GM23338 (cell line): ENCODE results near the gene GNB3. TPM values are rescaled to one million over a fixed set of nuclear protein-coding genes. Genes with fewer than 3 reads are reported as not detected.

Source experiments
- ATAC-seq: fragments of 200-7000 bp; cut with Tn5 transposase; 3 replicates; pipeline ENCODE4 v1.9.1; 2020
- DNase-seq: peaks from one replicate; pipeline ENCODE4 v3.0.0-alpha.2; 2015; ENCODE audit warnings: low spot score
- H2AFZ ChIP-seq: fragments of 200-600 bp; sonication (generic); 2 replicates; pipeline ENCODE4 v1.8.0; 2016; ENCODE audit warnings: antibody characterized with exemption, mild to moderate bottlenecking, moderate library complexity
- H3F3A ChIP-seq: fragments of 200-600 bp; sonication (generic); replicated peaks from 2 replicates; pipeline ENCODE4 v1.8.0; 2017; ENCODE audit warnings: antibody characterized with exemption, mixed run types, low read depth
- H3K27ac ChIP-seq: fragments of 200-600 bp; sonication (generic); 2 replicates; pipeline ENCODE4 v1.6.1; 2016; ENCODE audit warnings: low read depth
- H3K27me3 ChIP-seq: fragments of 200-600 bp; sonication (generic); 2 replicates; pipeline ENCODE4 v1.8.0; 2016; ENCODE audit warnings: mild to moderate bottlenecking, mixed run types, moderate library complexity; ENCODE audit not compliant: insufficient read depth
- H3K36me3 ChIP-seq: fragments of 200-600 bp; sonication (generic); 2 replicates; pipeline ENCODE4 v1.8.0; 2016; ENCODE audit warnings: mild to moderate bottlenecking; ENCODE audit not compliant: insufficient read depth
- H3K4me1 ChIP-seq: fragments of 200-600 bp; sonication (generic); 2 replicates; pipeline ENCODE4 v1.8.0; 2016; ENCODE audit warnings: mild to moderate bottlenecking, moderate library complexity; ENCODE audit not compliant: insufficient read depth
- H3K4me2 ChIP-seq: fragments of 200-600 bp; sonication (generic); 2 replicates; pipeline ENCODE4 v1.7.1; 2017; ENCODE audit warnings: mixed run types
- H3K4me3 ChIP-seq: fragments of 200-600 bp; sonication (generic); 2 replicates; pipeline ENCODE4 v1.6.1; 2016; ENCODE audit warnings: mixed run types
- H3K79me2 ChIP-seq: fragments of 200-600 bp; sonication (generic); replicated peaks from 2 replicates; pipeline ENCODE4 v1.8.0; 2017; ENCODE audit warnings: mild to moderate bottlenecking; ENCODE audit not compliant: insufficient read depth
- H3K9me2 ChIP-seq: fragments of 200-600 bp; sonication (generic); 2 replicates; pipeline ENCODE4 v1.8.0; 2017; ENCODE audit not compliant: insufficient read depth
- H4K20me1 ChIP-seq: fragments of 200-600 bp; sonication (generic); replicated peaks from 2 replicates; pipeline ENCODE4 v1.8.0; 2017; ENCODE audit warnings: mild to moderate bottlenecking; ENCODE audit not compliant: insufficient read depth
- H3K27ac Mint-ChIP-seq: 2 replicates; pipeline ENCODE4 v1.8.0; 2020; ENCODE audit warnings: inconsistent platforms, mild to moderate bottlenecking, moderate library complexity, mixed read lengths
- H3K27me3 Mint-ChIP-seq: 3 replicates; pipeline ENCODE4 v1.8.0; 2022; ENCODE audit warnings: low read depth, mild to moderate bottlenecking, moderate library complexity, mixed read lengths, inconsistent platforms; ENCODE audit not compliant: insufficient read depth, poor library complexity
- H3K36me3 Mint-ChIP-seq: 3 replicates; pipeline ENCODE4 v1.8.0; 2021; ENCODE audit warnings: low read depth, mild to moderate bottlenecking, inconsistent platforms, moderate library complexity, mixed read lengths
- H3K4me1 Mint-ChIP-seq: 3 replicates; pipeline ENCODE4 v1.8.0; 2020; ENCODE audit warnings: mild to moderate bottlenecking, inconsistent platforms, mixed read lengths
- H3K4me3 Mint-ChIP-seq: 3 replicates; pipeline ENCODE4 v1.8.0; 2021; ENCODE audit warnings: moderate library complexity, mild to moderate bottlenecking, inconsistent platforms, mixed read lengths
- H3K9me3 Mint-ChIP-seq: 3 replicates; pipeline ENCODE4 v1.8.0; 2020; ENCODE audit warnings: moderate library complexity, mild to moderate bottlenecking, inconsistent platforms, mixed read lengths
- NANOG ChIP-seq: IDR thresholded peaks from 2 replicates; pipeline ENCODE4 v1.6.1; 2016; ENCODE audit warnings: antibody characterized with exemption, borderline replicate concordance
- POLR2AphosphoS5 ChIP-seq: IDR thresholded peaks from 2 replicates; pipeline ENCODE4 v1.6.1; 2016; ENCODE audit warnings: antibody characterized with exemption, low read depth
- polyA plus RNA-seq: library from polyadenylated mRNA; unstranded; fragments of >200 nt; fragmentation: Nextera tagmentation; extraction: Ambion mirVana; gene quantifications from 2 replicates; pipeline ENCODE4 v1.2.1, GENCODE V29; 2016
- total RNA-seq: library from RNA; depleted of rRNA; stranded (reverse); fragments of >200 nt; shearing (Covaris generic); gene quantifications from 2 replicates; pipeline ENCODE4 v1.2.3, GENCODE V29; 2014
- TF ChIP-seq, protein P1 (sequence below): IDR thresholded peaks from one replicate; pipeline ENCODE4 v1.6.1; 2018; ENCODE audit warnings: antibody characterized with exemption; ENCODE audit not compliant: unreplicated experiment
- TF ChIP-seq, protein P2 (sequence below), 2 experiments: fragments of 200-600 bp in 1 of 2; sonication (generic) in 1 of 2; conservative IDR thresholded peaks; 2 replicates each; pipeline versions ENCODE4 v1.5.1 to v1.6.1; 2016 to 2017; ENCODE audit warnings: antibody characterized with exemption in 2 of 2, low read depth in 2 of 2, mild to moderate bottlenecking in 2 of 2, moderate library complexity in 1 of 2
- TF ChIP-seq, protein P3 (sequence below): IDR thresholded peaks from 2 replicates; pipeline ENCODE4 v1.6.1; 2016; ENCODE audit warnings: antibody characterized with exemption

Gene GNB3
- total and polyA plus RNA-seq, 2 experiments from 2014 or later: 5.4 to 8.2 TPM

DNA sequence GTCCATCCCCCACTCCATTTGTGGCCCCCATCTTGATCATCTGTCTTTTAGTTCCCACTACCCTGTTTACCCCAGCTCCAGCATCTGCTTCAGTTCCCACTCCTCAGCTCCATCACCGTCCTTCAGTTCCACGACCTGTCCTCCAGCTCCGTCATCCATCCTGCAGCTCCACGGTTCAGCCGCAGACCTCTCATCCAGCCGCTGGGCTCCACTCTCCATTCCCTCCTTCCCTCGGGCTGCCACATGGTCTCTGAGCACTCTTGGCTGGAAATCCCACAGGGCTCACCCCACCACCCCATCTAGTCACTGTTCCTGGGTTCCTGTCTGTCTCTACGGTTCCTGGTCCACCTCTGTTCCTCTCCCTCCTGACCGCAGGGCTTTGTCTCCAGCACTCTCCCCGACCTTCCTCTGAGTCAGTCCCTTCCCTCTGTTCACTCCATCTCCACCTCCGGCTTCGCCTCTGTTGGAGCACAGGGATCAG lies 15.8 kb upstream of the GNB3 start:
- H3K27ac ChIP-seq: no peak overlapping the region
- H3K27ac Mint-ChIP-seq: no peak overlapping the region
- TF ChIP-seq POLR2AphosphoS5 (peak; percentile 15; the same call in 1 of the 2 replicates), NANOG (no peak)
- peaks cover 59% of the 10 kb centered on the region for H3K4me1 Mint-ChIP-seq
- ATAC-seq (no peak), DNase-seq (no peak)
- peaks cover 31% of the 10 kb centered on the region for H3K27me3 Mint-ChIP-seq
- no peaks in the 10 kb centered on the region for H3K9me3 Mint-ChIP-seq
- no peaks in the 10 kb centered on the region for H4K20me1 ChIP-seq
- H3K79me2 ChIP-seq: peaks cover 5% of the 10 kb centered on the region
- peak overlapping the region; percentile 88 for H3K4me2 ChIP-seq
- peaks cover 20% of the 10 kb centered on the region for H3F3A ChIP-seq
- no peaks in the 10 kb centered on the region for H3K36me3 ChIP-seq
- H3K4me1 ChIP-seq: peaks cover 47% of the 10 kb centered on the region
- H3K4me3 ChIP-seq: peak overlapping the region; percentile 63
- H3K27me3 ChIP-seq: peaks cover 53% of the 10 kb centered on the region
- H2AFZ ChIP-seq: no peak overlapping the region
- H3K4me3 Mint-ChIP-seq: peak overlapping the region; percentile 66
- no peaks in the 10 kb centered on the region for H3K9me2 ChIP-seq
- peaks cover 9% of the 10 kb centered on the region; the same call in 2 of the 3 replicates for H3K36me3 Mint-ChIP-seq

DNA sequence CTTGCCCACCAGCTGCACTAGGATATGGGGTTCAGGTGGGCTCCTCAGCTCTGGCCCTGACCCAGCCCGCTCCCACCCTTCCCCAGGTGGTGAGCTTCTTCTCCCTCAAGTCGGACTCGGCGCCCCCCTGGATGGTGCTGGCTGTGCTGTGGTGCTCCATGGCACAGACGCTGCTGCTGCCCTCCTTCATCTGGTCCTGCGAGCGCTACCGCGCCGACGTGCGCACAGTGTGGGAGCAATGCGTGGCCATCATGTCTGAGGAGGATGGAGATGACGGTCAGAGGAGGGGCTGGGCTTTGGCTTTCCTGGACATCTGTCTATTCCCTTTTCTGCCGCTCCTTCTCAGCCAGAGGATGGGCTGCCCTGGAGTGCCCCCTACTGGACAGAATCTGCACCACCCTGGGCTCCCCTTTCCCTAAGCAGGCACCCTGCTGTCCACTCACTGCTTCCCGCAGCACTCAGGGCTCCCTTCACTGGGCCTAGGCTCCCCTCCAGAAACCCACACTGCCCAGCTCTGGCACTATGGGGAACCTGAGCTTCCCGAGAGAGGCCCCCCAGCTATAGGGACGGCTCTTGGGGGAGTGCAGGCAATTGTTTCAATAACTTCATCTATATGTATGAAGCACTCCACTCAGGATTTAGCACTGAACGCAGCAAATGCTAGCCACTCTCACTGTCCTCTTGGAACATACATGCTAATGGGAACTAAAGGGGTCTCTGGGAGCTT lies 15.2 kb upstream of the GNB3 start:
- DNase-seq (peak; percentile 91), ATAC-seq (peak; percentile 27)
- peak overlapping the region; percentile 88 for H3K4me2 ChIP-seq
- H3K79me2 ChIP-seq: peaks cover 9% of the 10 kb centered on the region
- Mint-ChIP-seq H3K36me3 (peaks cover 14% of the 10 kb centered on the region), H3K4me1 (peaks cover 57% of the 10 kb centered on the region), H3K27ac (no peak overlapping the region), H3K27me3 (peaks cover 30% of the 10 kb centered on the region), H3K9me3 (no peaks in the 10 kb centered on the region), H3K4me3 (peak overlapping the region; percentile 66)
- H3K27ac ChIP-seq: no peak overlapping the region
- H3K4me3 ChIP-seq: peak overlapping the region; percentile 63
- H3K4me1 ChIP-seq: peaks cover 45% of the 10 kb centered on the region
- no peak overlapping the region for H2AFZ ChIP-seq
- H3F3A ChIP-seq: peaks cover 17% of the 10 kb centered on the region
- H4K20me1 ChIP-seq: no peaks in the 10 kb centered on the region
- TF ChIP-seq, protein P1, sequence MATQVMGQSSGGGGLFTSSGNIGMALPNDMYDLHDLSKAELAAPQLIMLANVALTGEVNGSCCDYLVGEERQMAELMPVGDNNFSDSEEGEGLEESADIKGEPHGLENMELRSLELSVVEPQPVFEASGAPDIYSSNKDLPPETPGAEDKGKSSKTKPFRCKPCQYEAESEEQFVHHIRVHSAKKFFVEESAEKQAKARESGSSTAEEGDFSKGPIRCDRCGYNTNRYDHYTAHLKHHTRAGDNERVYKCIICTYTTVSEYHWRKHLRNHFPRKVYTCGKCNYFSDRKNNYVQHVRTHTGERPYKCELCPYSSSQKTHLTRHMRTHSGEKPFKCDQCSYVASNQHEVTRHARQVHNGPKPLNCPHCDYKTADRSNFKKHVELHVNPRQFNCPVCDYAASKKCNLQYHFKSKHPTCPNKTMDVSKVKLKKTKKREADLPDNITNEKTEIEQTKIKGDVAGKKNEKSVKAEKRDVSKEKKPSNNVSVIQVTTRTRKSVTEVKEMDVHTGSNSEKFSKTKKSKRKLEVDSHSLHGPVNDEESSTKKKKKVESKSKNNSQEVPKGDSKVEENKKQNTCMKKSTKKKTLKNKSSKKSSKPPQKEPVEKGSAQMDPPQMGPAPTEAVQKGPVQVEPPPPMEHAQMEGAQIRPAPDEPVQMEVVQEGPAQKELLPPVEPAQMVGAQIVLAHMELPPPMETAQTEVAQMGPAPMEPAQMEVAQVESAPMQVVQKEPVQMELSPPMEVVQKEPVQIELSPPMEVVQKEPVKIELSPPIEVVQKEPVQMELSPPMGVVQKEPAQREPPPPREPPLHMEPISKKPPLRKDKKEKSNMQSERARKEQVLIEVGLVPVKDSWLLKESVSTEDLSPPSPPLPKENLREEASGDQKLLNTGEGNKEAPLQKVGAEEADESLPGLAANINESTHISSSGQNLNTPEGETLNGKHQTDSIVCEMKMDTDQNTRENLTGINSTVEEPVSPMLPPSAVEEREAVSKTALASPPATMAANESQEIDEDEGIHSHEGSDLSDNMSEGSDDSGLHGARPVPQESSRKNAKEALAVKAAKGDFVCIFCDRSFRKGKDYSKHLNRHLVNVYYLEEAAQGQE: no peak
- TF ChIP-seq, protein P2, sequence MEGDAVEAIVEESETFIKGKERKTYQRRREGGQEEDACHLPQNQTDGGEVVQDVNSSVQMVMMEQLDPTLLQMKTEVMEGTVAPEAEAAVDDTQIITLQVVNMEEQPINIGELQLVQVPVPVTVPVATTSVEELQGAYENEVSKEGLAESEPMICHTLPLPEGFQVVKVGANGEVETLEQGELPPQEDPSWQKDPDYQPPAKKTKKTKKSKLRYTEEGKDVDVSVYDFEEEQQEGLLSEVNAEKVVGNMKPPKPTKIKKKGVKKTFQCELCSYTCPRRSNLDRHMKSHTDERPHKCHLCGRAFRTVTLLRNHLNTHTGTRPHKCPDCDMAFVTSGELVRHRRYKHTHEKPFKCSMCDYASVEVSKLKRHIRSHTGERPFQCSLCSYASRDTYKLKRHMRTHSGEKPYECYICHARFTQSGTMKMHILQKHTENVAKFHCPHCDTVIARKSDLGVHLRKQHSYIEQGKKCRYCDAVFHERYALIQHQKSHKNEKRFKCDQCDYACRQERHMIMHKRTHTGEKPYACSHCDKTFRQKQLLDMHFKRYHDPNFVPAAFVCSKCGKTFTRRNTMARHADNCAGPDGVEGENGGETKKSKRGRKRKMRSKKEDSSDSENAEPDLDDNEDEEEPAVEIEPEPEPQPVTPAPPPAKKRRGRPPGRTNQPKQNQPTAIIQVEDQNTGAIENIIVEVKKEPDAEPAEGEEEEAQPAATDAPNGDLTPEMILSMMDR (conservative IDR thresholded peaks at IDR 0.05; ENCODE audit: low read depth in 2 of 2): peak; percentile 86 to 94
- TF ChIP-seq, protein P3, sequence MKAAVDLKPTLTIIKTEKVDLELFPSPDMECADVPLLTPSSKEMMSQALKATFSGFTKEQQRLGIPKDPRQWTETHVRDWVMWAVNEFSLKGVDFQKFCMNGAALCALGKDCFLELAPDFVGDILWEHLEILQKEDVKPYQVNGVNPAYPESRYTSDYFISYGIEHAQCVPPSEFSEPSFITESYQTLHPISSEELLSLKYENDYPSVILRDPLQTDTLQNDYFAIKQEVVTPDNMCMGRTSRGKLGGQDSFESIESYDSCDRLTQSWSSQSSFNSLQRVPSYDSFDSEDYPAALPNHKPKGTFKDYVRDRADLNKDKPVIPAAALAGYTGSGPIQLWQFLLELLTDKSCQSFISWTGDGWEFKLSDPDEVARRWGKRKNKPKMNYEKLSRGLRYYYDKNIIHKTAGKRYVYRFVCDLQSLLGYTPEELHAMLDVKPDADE: no peak
- 0 out of 2 replicates have a peak, but pooled peaks have one; percentile 14 for TF ChIP-seq POLR2AphosphoS5
- no peaks in the 10 kb centered on the region for H3K9me2 ChIP-seq
- peaks cover 46% of the 10 kb centered on the region for H3K27me3 ChIP-seq
- no peaks in the 10 kb centered on the region for H3K36me3 ChIP-seq
